Coronary artery (tissue), 2 donors: Measurements from ENCODE around the gene KCNS1.

Source experiments
- DNase-seq: peaks from one replicate; pipeline ENCODE4 v3.0.0-alpha.2; 2017; ENCODE audit warnings: low spot score
- H3K27ac ChIP-seq, 2 donors: fragments of 200-600 bp; sonication (generic); one replicate each; pipeline ENCODE4 v1.5.1; 2016 to 2019
- H3K4me3 ChIP-seq: fragments of 200-600 bp; sonication (generic); 2 replicates; pipeline ENCODE4 v1.5.1; 2016; ENCODE audit warnings: mild to moderate bottlenecking, moderate library complexity
- CTCF ChIP-seq: fragments of 200-600 bp; sonication (generic); IDR thresholded peaks from one replicate; pipeline ENCODE4 v1.5.1; 2019; ENCODE audit warnings: antibody characterized with exemption

The KCNS1 gene

GRCh38 chr20:45088247-45088646 lies 12.7 kb downstream of the KCNS1 start:
- DNase-seq: no peak
- no peak for TF ChIP-seq CTCF
- Histone ChIP-seq H3K4me3 (no peak overlapping the region), H3K27ac (no peak overlapping the region)

- H3K27ac ChIP-seq: no peak overlapping the region
- H3K4me3 ChIP-seq: no peak overlapping the region
- no peak for TF ChIP-seq CTCF
- no peak for DNase-seq
Measured at GRCh38 chr20:45087814-45088213, 13.1 kb downstream of the KCNS1 start.

- no peak for DNase-seq
- H3K27ac ChIP-seq: no peak overlapping the region
- H3K4me3 ChIP-seq: no peak overlapping the region
- TF ChIP-seq CTCF: no peak
Measured at GRCh38 chr20:45087097-45087790, 13.7 kb downstream of the KCNS1 start.

- DNase-seq: no peak
- no peak overlapping the region for H3K4me3 ChIP-seq
- TF ChIP-seq CTCF: no peak
- H3K27ac ChIP-seq: no peak overlapping the region
Measured at GRCh38 chr20:45085867-45086266, 15.1 kb downstream of the KCNS1 start.

GRCh38 chr20:45085289-45085688 lies 15.6 kb downstream of the KCNS1 start:
- TF ChIP-seq CTCF: no peak
- H3K4me3 ChIP-seq: no peak overlapping the region
- no peak overlapping the region for H3K27ac ChIP-seq
- no peak for DNase-seq

- DNase-seq: no peak
- no peak overlapping the region for H3K4me3 ChIP-seq
- TF ChIP-seq CTCF: no peak
- H3K27ac ChIP-seq: no peak overlapping the region
Measured at GRCh38 chr20:45083127-45083526, 17.8 kb downstream of the KCNS1 start.

GRCh38 chr20:45082468-45082867 lies 18.5 kb downstream of the KCNS1 start:
- no peak for TF ChIP-seq CTCF
- DNase-seq: no peak
- H3K27ac ChIP-seq: no peak overlapping the region
- H3K4me3 ChIP-seq: no peak overlapping the region
